Right lung (tissue), 10 donors: ENCODE results near the gene VPS29. TPM values are rescaled to one million over a fixed set of nuclear protein-coding genes. Genes with fewer than 3 reads are reported as not detected.
"Not testable (repeated sequence)": the region's sequence is repeated elsewhere in the genome, so short reads cannot be mapped to it uniquely, and the experiment has no call there.

Experiments
- DNase-seq, 2 donors: peaks; one replicate each; pipeline ENCODE4 v3.0.0-alpha.2; 2013
- long read RNA-seq, 8 donors: transcript quantifications; one replicate each; lab custom pipeline, GENCODE V29; 2026
- polyA plus RNA-seq, 5 donors: library from polyadenylated mRNA; unstranded; fragments of 120-200 nt; gene quantifications; one replicate each; pipeline versions ENCODE4 v1.2.1 to v1.2.3, GENCODE V29; 2013; ENCODE audit warnings: inconsistent platforms in 1 of 5, low replicate concordance in 1 of 5; ENCODE audit not compliant: insufficient read length in 5 of 5, insufficient read depth in 1 of 5

The VPS29 gene
- 100 to 1,000 TPM; 112 to 175 (median 143) TPM for polyA plus RNA-seq
- long read RNA-seq, donor 1, transcript VPS29-206 (4 exons, 1,523 nt) = major isoform, 50 of 100 reads
- long read RNA-seq, donor 1, partial matches to known transcripts = 21 of 100 reads
- long read RNA-seq, donor 1, other reads (novel, unspliced or antisense) = 21 of 100 reads
- long read RNA-seq, donor 2, transcript VPS29-206 (4 exons, 1,523 nt) = major isoform, 39 of 67 reads
- long read RNA-seq, donor 2, partial matches to known transcripts = 10 of 67 reads
- long read RNA-seq, donor 2, other reads (novel, unspliced or antisense) = 13 of 67 reads
- long read RNA-seq, donor 3, transcript VPS29-206 (4 exons, 1,523 nt) = major isoform, 42 of 92 reads
- long read RNA-seq, donor 3, transcript VPS29-208 (2 exons, 810 nt) = minor isoform, 5 of 92 reads
- long read RNA-seq, donor 3, partial matches to known transcripts = 26 of 92 reads
- long read RNA-seq, donor 3, other reads (novel, unspliced or antisense) = 12 of 92 reads
- long read RNA-seq, donor 4, transcript VPS29-206 (4 exons, 1,523 nt) = major isoform, 21 of 52 reads
- long read RNA-seq, donor 4, partial matches to known transcripts = 18 of 52 reads
- long read RNA-seq, donor 4, other reads (novel, unspliced or antisense) = 10 of 52 reads
- long read RNA-seq, donor 5, transcript VPS29-204 (3 exons, 563 nt) = minor isoform, 6 of 124 reads
- long read RNA-seq, donor 5, transcript VPS29-206 (4 exons, 1,523 nt) = major isoform, 57 of 124 reads
- long read RNA-seq, donor 5, partial matches to known transcripts = 29 of 124 reads
- long read RNA-seq, donor 5, other reads (novel, unspliced or antisense) = 28 of 124 reads
- long read RNA-seq, donor 6, transcript VPS29-206 (4 exons, 1,523 nt) = major isoform, 64 of 113 reads
- long read RNA-seq, donor 6, partial matches to known transcripts = 17 of 113 reads
- long read RNA-seq, donor 6, other reads (novel, unspliced or antisense) = 22 of 113 reads
- long read RNA-seq, donor 7, transcript VPS29-206 (4 exons, 1,523 nt) = major isoform, 46 of 77 reads
- long read RNA-seq, donor 7, partial matches to known transcripts = 5 of 77 reads
- long read RNA-seq, donor 7, other reads (novel, unspliced or antisense) = 19 of 77 reads
- long read RNA-seq, donor 8, transcript VPS29-206 (4 exons, 1,523 nt) = major isoform, 18 of 29 reads
- long read RNA-seq, donor 8, partial matches to known transcripts = 5 of 29 reads
- long read RNA-seq, donor 8, other reads (novel, unspliced or antisense) = 5 of 29 reads

GRCh38 chr12:110501752-110502738 is at the start of gene VPS29, which contains the start of gene RAD9B:
Gene VPS29 (minus strand): TSS chr12:110502111. CDS start chr12:110502051, 60 bp downstream.
Gene RAD9B (plus strand): TSS chr12:110502331. CDS start chr12:110502338, 7 bp downstream.
- peak; percentile 96 for DNase-seq

GRCh38 chr12:110550981-110551380 is 49.1 kb upstream of the VPS29 start:
- no peak for DNase-seq

GRCh38 chr12:110549716-110550115 is 47.8 kb upstream of the VPS29 start:
- no peak for DNase-seq

- DNase-seq = no peak
These were observed 46.8 kb upstream of the VPS29 start for GRCh38 chr12:110548678-110549077.

GRCh38 chr12:110547090-110547489 is 45.2 kb upstream of the VPS29 start:
- no peak for DNase-seq

- no peak for DNase-seq
These were observed 44.4 kb upstream of the VPS29 start for GRCh38 chr12:110546339-110546738.

GRCh38 chr12:110545812-110546211 is 43.9 kb upstream of the VPS29 start:
- no peak for DNase-seq

- DNase-seq = not testable (repeated sequence)
These were observed 43.3 kb upstream of the VPS29 start for GRCh38 chr12:110545259-110545658.

- DNase-seq = no peak
These were observed 42.1 kb upstream of the VPS29 start for GRCh38 chr12:110543965-110544364.

- peak; percentile 69 to 77 for DNase-seq
These were observed 41.5 kb upstream of the VPS29 start for GRCh38 chr12:110543252-110543959.

GRCh38 chr12:110540048-110540447 is 38.1 kb upstream of the VPS29 start:
- DNase-seq = no peak

- DNase-seq = no peak
These were observed 37.1 kb upstream of the VPS29 start for GRCh38 chr12:110538869-110539622.

- DNase-seq = no peak
These were observed 35.9 kb upstream of the VPS29 start for GRCh38 chr12:110537605-110538409.

- no peak for DNase-seq
These were observed 35.1 kb upstream of the VPS29 start for GRCh38 chr12:110536834-110537604.

GRCh38 chr12:110534811-110535210 is 32.9 kb upstream of the VPS29 start:
- no peak for DNase-seq

- DNase-seq = no peak
These were observed 31.7 kb upstream of the VPS29 start for GRCh38 chr12:110533607-110534006.

GRCh38 chr12:110532644-110533043 is 30.7 kb upstream of the VPS29 start:
- DNase-seq = no peak
